H1 (cell line): Measurements from ENCODE around the gene ICAM2. TPM values are rescaled to one million over a fixed set of nuclear protein-coding genes. Genes with fewer than 3 reads are reported as not detected.

Source experiments
- USF2 ChIP-seq: IDR thresholded peaks from 2 replicates; pipeline ENCODE4 v1.6.1; 2011; ENCODE audit warnings: low read length, improper control_type of control experiment
- polyA plus RNA-seq, 7 experiments: library from polyadenylated mRNA; depleted of rRNA in 3 of 7; stranded (reverse) in 5 of 7; unstranded in 2 of 7; fragments of >200 nt in 5 of 7; fragments of 200-250 nt in 2 of 7; gene quantifications; 1 replicate in 5 of 7; 2 replicates in 1 of 7; 4 replicates in 1 of 7; pipeline versions ENCODE4 v1.2.1 to v1.2.3, GENCODE V29; 2011 to 2013; ENCODE audit warnings: missing spikeins in 2 of 7, mixed read lengths in 2 of 7
- total RNA-seq: library from RNA; stranded (reverse); fragmentation: NEBNext Ultra II Directional; extraction: Animal tissue kit (Norgen Biotek cat#: 25700); gene quantifications from 2 replicates; pipeline ENCODE4 v1.2.1, GENCODE V29; 2021

The ICAM2 gene
- total and polyA plus RNA-seq, 2 of the 8 experiments (the other 6 are each of a cell fraction or from before 2014, with no cell fraction given), result 0.45 to 0.63 TPM

GRCh38 chr17:64040206-64040605, 19.8 kb upstream of the ICAM2 start (continued):
- no peak for TF ChIP-seq USF2
